ENCODE data around the gene MRPL11.
"Not testable (repeated sequence)": the region's sequence is repeated elsewhere in the genome, so short reads cannot be mapped to it uniquely, and the experiment has no call there.

Gene MRPL11

DNA sequence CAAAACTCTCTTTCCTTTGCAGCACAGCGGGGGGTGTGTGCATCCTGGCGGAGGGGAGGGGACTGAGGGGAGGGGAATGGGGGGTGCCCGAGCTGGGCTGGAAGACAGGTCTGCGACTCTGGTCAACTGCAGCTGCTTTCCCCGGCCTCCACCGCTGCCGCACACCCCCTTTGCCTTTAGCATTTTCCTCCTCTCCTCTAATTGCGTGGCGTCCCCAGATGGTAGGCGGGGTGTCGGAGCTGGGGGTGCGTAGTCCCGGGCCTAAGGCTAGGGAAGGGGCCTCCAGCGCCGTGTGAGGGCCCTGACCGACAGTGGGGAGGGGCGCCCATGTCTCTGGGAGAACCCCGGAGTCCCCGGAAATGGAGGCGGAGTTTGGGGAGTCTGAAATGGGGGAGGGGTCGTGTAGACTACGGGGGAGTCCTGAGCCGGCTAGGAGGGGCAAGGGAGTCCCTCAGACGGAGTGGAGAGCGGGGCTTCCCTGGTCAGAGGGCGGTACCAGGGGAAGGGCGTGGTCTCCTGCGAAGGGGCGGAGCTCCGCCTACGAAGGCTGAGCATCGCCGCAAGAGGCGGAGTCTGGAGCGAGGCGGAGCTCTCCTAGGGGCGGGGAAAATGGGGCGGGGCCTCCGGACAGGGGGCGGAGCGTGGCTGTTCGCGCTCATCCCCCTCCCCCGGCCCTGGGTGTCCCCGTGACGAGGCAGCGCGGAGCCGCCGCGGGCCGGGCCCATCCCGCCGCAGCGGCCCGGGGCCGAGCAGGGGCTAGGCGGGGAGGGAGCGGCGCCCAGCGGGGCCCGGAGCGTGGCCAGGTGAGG is 27.8 kb upstream of the MRPL11 start, which contains the start of gene PELI3:
Gene PELI3, plus strand, starts transcription at position 681 of the 809 bp plus-strand sequence. CDS start 1,224 bp downstream, outside the sequence.
- DNase-seq: peak; percentile 73 to 95

DNA sequence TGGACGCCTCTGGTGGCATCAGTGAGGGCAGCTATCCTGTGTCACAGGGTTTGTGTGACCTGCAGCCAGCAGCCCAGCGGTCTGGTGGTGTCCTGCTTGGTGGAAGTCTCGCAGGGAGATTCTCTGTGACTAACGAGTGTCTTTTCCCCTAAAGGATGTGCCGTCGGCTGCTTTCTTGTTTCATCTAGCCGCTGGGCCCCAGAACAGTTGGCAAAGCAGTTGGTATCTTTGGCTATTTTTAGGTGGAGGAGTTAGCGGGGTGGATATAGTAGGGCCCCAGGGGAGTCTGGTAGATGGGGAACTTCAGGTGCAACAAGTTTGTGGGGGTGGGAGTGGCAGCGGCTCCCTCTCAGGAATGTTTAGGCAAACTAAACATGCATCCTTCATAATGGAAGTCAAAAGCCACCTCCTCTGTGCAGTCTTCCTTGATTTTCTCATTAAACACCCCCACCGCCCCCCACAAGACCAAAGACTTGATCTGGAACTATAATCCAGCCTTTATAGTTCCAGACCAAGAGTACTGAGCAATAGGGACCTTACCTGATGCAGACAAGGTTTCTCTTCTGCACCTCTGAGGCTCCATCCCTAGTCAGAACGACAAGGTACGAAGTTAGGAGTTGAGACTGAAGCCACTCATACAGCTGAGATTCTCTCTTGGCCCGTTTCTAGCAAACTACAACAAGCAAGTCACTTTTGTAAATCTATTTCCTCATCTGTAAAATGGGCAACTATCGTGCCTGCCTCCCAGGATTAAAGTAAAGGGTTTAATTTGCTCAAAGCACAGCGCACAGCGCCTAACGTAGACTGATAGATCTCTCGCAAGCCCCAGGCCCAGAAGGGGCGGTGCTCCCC is 27.0 kb upstream of the MRPL11 start:
- no peak for DNase-seq

GRCh38 chr11:66464916-66465315 is 26.3 kb upstream of the MRPL11 start:
- DNase-seq: no peak

DNA sequence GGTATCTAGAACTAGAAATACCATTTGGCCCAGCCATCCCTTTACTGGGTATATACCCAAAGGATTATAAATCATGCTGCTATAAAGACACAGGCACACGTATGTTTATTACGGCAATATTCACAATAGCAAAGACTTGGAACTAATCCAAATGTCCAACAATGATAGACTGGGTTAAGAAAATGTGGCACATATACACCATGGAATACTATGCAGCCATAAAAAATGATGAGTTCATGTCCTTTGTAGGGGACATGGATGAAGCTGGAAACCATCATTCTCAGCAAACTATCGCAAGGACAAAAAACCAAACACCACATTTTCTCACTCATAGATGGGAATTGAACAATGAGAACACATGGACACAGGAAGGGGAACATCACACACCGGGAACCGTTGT is 25.5 kb upstream of the MRPL11 start:
- DNase-seq: not testable (repeated sequence)

GRCh38 chr11:66462911-66463310 is 24.3 kb upstream of the MRPL11 start:
- DNase-seq: no peak

DNA sequence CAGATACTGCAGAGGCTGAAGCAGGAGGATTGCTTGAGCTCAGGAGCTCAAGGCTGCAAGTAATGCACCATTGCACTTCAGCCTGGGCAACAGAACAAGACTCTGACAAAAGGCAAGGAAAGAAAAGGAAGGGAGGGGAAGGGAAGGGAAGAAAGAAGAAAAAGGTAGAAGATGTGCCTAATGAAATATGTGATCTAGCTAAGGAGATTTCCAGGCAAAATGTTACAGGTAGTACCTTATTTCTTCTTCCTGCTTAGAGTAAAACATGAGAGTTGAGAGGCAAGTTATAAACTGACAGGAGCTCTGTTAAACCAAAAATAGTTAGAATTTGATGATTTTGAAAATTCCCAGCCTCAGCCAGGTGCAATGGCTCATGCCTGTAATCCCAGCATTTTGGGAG is 23.4 kb upstream of the MRPL11 start:
- DNase-seq: no peak

GRCh38 chr11:66459138-66459778 is 20.6 kb upstream of the MRPL11 start:
- DNase-seq: no peak

DNA sequence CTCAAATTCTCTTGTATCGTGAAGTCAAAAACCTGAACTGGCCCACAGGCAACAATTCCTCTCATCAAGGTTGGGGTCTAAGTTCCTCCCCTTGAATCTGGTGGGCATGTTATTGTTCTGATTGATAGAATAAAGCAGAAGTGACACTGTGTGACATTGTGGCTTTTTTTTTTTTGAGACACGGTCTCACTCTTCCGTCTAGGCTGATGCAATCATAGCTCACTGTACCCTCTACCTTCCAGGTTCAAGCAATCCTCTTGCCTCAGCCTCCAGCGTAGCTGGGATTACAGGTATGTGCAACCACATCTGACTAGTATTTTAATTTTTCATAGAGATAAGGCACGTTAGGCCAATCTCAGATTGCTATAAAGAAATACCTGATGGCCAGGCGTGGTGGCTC is 19.2 kb upstream of the MRPL11 start:
- DNase-seq: no peak

DNA sequence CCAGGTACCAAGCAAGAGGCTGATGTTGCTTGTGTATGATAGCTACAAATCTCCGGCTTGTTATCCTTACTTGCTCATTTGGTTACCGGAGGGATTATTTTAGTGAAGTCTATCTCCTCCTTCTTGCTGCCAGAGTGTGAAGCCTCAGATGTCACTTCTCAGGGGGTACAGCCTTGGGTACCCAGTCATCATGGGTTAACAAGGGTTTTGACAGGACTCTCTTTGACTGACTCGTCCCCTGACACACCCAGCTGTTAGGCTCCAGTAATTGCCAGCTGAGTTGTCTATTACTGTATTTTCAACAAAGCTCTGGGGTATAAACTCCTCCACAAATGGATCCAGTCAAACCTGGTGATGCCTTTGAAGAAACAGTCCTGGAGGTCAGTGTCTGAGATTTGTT is 16.2 kb upstream of the MRPL11 start:
- DNase-seq: no peak

GRCh38 chr11:66454247-66454646 is 15.6 kb upstream of the MRPL11 start:
- no peak for DNase-seq

GRCh38 chr11:66451663-66452062 is 13.0 kb upstream of the MRPL11 start:
- no peak for DNase-seq

DNA sequence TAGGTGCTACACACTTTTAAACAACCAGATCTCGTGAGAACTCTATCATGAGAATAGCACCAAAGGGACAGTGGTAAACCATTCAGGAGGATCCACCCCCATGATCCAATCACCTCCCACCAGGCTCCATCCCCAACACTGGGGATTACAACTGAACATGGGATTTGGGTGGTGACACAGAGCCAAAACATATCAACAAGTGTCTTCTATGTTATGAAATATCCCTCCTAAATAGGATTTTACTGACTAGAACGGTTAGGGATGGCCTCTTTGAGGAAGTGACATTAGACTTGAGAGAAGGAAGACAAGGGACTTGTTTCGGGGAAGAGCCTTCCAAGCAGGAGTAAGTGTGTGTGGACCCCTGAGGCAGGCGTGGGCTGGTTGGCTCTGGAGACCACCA is 11.9 kb upstream of the MRPL11 start:
- no peak for DNase-seq

- no peak for DNase-seq
Observed at GRCh38 chr11:66448523-66448922, 9.9 kb upstream of the MRPL11 start.

DNA sequence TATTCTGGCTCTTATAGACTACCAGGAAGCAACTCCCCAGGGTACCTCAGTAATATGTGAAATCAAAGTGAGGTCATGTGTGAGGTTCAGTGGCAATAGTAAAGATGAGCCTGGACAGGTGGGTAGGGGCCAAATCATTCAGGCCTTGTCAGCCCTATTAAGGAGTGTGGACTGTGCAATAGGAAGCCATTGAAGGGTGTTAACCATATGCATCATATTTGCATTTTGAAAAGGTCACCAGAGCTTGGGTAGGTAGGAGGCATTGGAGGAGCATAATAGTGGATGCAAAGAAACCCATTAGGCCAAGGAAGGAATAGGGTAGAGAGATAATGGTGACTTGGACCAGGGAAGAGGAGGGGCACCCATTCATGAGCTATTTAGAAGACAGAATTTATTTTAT is 8.4 kb upstream of the MRPL11 start:
- no peak for DNase-seq

GRCh38 chr11:66443602-66444001 is 5.0 kb upstream of the MRPL11 start:
- no peak for DNase-seq

DNA sequence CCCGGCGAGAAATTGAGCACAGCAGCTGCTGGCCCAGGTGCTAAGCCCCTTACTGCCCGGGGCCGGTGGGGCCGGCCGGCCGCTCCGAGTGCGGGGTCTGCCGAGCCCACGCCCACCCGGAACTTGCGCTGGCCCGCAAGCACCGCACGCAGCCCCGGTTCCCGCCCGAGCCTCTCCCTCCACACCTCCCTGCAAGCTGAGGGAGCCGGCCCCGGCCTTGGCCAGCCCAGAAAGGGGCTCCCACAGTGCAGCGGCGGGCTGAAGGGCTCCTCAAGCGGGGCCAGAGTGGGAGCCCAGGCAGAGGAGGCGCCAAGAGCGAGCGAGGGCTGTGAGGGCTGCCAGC is 2.3 kb upstream of the MRPL11 start:
- not testable (repeated sequence) for DNase-seq

GRCh38 chr11:66440101-66440939 is 1.7 kb upstream of the MRPL11 start:
- not testable (repeated sequence) for DNase-seq

DNA sequence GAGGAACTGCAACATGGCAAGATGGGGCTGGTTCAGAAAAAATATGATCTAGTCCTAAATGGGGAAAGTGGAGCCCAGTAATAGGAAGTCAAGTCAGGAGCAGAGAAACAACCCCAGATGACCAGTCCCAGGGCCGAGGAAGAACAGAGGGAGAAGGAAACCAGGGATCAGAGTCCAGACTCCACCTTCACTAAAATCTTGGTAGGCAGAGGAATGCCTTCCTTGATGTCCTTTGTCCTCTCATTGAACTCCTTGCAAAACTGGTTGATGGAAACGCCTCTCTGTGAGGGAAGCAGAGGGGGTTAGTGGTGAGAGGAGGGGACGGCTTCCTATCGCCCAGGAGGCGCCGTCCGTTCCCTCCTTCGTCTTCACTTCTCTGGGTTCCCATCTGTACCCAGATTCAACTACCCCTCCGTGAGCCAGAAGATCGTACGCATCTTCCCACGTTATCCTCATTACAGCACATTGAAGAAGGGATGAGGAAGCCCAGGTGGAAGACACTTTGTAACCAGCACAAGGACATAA is 607 bp downstream of the MRPL11 start:
- no peak for DNase-seq

DNA sequence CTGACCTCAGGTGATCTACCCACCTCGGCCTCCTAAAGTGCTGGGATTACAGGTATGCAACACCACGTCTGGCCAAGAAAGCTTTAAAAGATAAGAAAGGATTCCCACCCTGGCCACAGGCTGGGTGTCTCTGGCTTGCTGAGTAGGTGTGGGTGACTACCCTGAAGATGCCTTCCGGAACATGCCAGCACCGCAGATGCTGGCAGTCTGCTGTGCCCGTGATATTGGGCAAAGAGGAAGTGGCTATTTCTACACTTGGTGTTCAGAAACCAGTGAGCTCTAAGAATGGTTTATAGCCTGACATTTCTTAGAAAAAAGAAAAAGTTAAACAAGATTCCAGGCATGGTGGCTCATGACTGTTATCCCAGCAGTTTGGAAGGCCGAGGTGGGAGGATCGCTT is 6.1 kb downstream of the MRPL11 start:
- DNase-seq: no peak

DNA sequence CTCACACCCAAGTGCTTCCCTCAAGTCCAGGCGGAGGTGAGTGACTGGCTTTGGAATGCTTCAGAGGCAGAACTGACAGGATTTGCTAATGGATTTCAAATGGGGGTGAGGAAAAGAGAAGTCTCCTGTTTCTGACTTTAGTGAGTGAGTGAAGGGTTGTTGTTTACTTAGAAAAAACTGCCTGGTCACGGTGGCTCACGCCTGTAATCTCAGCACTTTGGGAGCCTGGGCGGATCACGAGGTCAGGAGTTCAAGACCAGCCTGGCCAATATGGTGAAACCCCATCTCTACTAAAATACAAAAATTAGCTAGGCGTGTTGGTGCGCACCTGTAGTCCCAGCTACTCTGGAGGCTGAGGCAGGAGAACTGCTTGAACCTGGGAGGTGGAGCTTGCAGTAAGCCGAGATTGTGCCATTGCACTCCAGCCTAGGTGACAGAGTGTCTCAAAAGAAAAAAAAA is 6.7 kb downstream of the MRPL11 start:
- DNase-seq: not testable (repeated sequence)

GRCh38 chr11:66431287-66431686 is 7.4 kb downstream of the MRPL11 start:
- not testable (repeated sequence) for DNase-seq

DNA sequence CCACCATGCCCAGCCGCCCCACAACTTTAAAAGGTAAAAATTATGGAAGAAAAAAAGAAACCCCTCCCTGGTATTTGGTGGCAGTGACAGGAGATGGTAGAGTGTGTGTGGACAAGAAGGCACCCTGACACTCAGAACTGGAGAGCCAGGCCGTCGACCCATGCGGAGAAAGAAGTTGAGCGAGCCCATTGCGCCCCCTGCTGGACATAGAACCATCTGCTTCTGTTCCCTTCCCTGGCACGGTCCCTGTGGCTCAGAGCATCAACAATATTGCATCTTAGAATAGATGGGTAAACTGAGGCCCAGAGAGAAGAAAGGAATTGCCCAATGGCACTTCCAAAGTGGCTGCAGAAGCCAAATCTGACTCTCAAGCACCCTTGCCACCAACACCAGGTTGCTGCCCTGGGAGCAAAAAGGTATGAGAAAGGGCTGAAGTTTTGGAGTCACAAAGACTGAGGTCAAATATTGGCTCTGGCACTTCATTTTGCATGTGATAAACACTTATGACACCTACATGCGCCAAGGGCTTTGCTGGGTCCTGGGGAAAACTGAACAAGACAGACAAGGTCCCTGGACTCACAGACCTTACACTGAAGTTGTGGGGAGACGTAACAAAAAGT is 8.6 kb downstream of the MRPL11 start:
- DNase-seq: peak; percentile 44 to 92
